Smooth muscle cell (in vitro differentiated cells): ENCODE results near the gene GRK5. TPM values are rescaled to one million over a fixed set of nuclear protein-coding genes. Genes with fewer than 3 reads are reported as not detected.

Experiments used
- DNase-seq: peaks from one replicate; lab custom pipeline; 2025; ENCODE audit not compliant: unreplicated experiment; lab: John Stamatoyannopoulos, UW
- H2AFZ ChIP-seq: fragments of 200-600 bp; sonication (generic); 2 replicates; pipeline ENCODE4 v1.6.0; 2016; ENCODE audit warnings: antibody characterized with exemption, low read depth, mild to moderate bottlenecking
- H3F3A ChIP-seq: fragments of 200-600 bp; sonication (generic); 2 replicates; pipeline ENCODE4 v1.6.0; 2017; ENCODE audit warnings: antibody characterized with exemption, low read depth
- H3K27ac ChIP-seq: fragments of 200-600 bp; sonication (generic); 2 replicates; pipeline ENCODE4 v1.5.1; 2016; ENCODE audit warnings: low read depth, mild to moderate bottlenecking
- H3K27me3 ChIP-seq: fragments of 200-600 bp; sonication (generic); 2 replicates; pipeline ENCODE4 v1.6.1; 2016; ENCODE audit warnings: low read depth, mild to moderate bottlenecking
- H3K36me3 ChIP-seq: fragments of 200-600 bp; sonication (generic); 2 replicates; pipeline ENCODE4 v1.5.1; 2016; ENCODE audit warnings: low read depth
- H3K4me1 ChIP-seq: fragments of 200-600 bp; sonication (generic); 2 replicates; pipeline ENCODE4 v1.5.1; 2016; ENCODE audit warnings: low read depth
- H3K4me2 ChIP-seq: fragments of 200-600 bp; sonication (generic); 2 replicates; pipeline ENCODE4 v1.6.0; 2016; ENCODE audit warnings: mild to moderate bottlenecking
- H3K4me3 ChIP-seq: fragments of 200-600 bp; sonication (generic); 2 replicates; pipeline ENCODE4 v1.5.1; 2016; ENCODE audit warnings: mild to moderate bottlenecking
- H3K79me2 ChIP-seq: fragments of 200-600 bp; sonication (generic); 2 replicates; pipeline ENCODE4 v1.6.0; 2016; ENCODE audit warnings: low read depth, mild to moderate bottlenecking
- H3K9ac ChIP-seq: fragments of 200-600 bp; sonication (generic); 2 replicates; pipeline ENCODE4 v1.6.0; 2016; ENCODE audit warnings: low read depth
- H3K9me3 ChIP-seq: fragments of 200-600 bp; sonication (generic); replicated peaks from 2 replicates; pipeline ENCODE4 v1.5.1; 2016; ENCODE audit warnings: low read depth
- H4K20me1 ChIP-seq: fragments of 200-600 bp; sonication (generic); 2 replicates; pipeline ENCODE4 v1.6.0; 2016; ENCODE audit warnings: low read depth
- WGBS: methylation state at CpG from one replicate; pipeline ENCODE4 v1.1.7; 2016; ENCODE audit warnings: low lambda C conversion rate; 5-methylcytosine and 5-hydroxymethylcytosine counted together
- polyA plus RNA-seq: library from polyadenylated mRNA; unstranded; fragments of >200 nt; fragmentation: Nextera tagmentation; extraction: Ambion mirVana; gene quantifications from 2 replicates; pipeline ENCODE4 v1.2.1, GENCODE V29; 2016
- total RNA-seq: library from RNA; depleted of rRNA; stranded (reverse); fragments of >200 nt; gene quantifications from 2 replicates; pipeline ENCODE4 v1.2.3, GENCODE V29; 2014
- TF ChIP-seq, protein P1 (sequence below): fragments of 200-600 bp; sonication (generic); IDR thresholded peaks from 2 replicates; pipeline ENCODE4 v1.5.1; 2017; ENCODE audit warnings: borderline replicate concordance, mild to moderate bottlenecking, antibody characterized with exemption; ENCODE audit not compliant: insufficient read depth, poor library complexity, severe bottlenecking

GRK5 gene
- total and polyA plus RNA-seq, 2 experiments from 2014 or later: 4.4 to 5.2 TPM

GRCh38 chr10:119346095-119346832 lies 138.9 kb downstream of the GRK5 start:
- H3F3A ChIP-seq: no peaks in the 10 kb centered on the region
- 84% methylated on average over 16 of the region's 16 CpGs for WGBS
- H3K27ac ChIP-seq: no peak overlapping the region
- H4K20me1 ChIP-seq: peaks cover 13% of the 10 kb centered on the region
- H3K4me2 ChIP-seq: no peak overlapping the region
- TF ChIP-seq, protein P1, sequence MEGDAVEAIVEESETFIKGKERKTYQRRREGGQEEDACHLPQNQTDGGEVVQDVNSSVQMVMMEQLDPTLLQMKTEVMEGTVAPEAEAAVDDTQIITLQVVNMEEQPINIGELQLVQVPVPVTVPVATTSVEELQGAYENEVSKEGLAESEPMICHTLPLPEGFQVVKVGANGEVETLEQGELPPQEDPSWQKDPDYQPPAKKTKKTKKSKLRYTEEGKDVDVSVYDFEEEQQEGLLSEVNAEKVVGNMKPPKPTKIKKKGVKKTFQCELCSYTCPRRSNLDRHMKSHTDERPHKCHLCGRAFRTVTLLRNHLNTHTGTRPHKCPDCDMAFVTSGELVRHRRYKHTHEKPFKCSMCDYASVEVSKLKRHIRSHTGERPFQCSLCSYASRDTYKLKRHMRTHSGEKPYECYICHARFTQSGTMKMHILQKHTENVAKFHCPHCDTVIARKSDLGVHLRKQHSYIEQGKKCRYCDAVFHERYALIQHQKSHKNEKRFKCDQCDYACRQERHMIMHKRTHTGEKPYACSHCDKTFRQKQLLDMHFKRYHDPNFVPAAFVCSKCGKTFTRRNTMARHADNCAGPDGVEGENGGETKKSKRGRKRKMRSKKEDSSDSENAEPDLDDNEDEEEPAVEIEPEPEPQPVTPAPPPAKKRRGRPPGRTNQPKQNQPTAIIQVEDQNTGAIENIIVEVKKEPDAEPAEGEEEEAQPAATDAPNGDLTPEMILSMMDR: no peak
- no peaks in the 10 kb centered on the region for H3K9me3 ChIP-seq
- no peaks in the 10 kb centered on the region for H3K79me2 ChIP-seq
- H3K4me1 ChIP-seq: no peaks in the 10 kb centered on the region
- DNase-seq: no peak
- H2AFZ ChIP-seq: no peak overlapping the region
- no peaks in the 10 kb centered on the region for H3K36me3 ChIP-seq
- H3K4me3 ChIP-seq: no peak overlapping the region
- no peak overlapping the region for H3K9ac ChIP-seq
- no peaks in the 10 kb centered on the region for H3K27me3 ChIP-seq

DNA sequence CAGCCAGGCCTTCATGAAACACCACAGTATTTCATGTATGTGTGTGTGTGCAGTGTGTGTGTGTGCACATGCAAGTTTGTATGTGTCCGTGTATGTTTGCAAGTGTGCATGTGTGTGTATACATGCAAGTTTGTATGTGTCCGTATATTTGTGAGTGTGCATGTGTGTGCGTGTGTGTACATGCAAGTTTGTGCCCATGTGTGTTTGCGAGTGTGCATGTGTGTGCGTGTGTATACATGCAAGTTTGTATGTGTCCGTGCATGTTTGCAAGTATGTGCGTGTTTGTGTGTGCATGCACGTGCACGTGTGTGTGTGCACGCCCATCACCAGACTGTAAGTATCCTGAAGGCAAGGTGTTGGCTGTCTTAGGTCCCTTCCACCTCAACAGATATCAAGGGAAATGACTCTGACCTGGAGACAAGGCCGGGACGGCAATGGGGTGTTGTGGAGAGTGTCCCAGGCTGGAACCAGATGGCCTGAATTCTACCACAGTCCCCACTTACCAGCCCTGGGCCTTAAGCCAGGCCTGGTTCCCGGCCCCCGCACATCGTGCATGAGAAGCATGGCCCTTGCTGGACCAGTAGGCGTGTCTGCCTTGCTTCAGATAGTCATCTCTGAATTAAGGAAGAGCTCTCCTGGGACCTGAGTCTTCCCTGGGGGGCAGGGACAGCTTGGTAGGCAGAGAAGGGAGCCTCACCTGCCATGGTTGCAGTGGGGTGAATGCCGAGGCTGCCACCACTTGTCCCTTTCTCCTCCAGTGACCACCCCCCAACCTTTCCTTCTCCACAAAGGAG lies 140.0 kb downstream of the GRK5 start:
- Histone ChIP-seq H3K79me2 (no peaks in the 10 kb centered on the region), H2AFZ (no peak overlapping the region), H3K4me1 (no peaks in the 10 kb centered on the region), H3K4me3 (no peak overlapping the region), H3K27ac (no peak overlapping the region), H3K36me3 (no peaks in the 10 kb centered on the region), H4K20me1 (peaks cover 4% of the 10 kb centered on the region), H3K27me3 (no peaks in the 10 kb centered on the region), H3F3A (no peaks in the 10 kb centered on the region), H3K4me2 (no peak overlapping the region), H3K9ac (no peak overlapping the region), H3K9me3 (no peaks in the 10 kb centered on the region)
- DNase-seq: no peak
- TF ChIP-seq, protein P1: no peak
- WGBS: 96% methylated on average over 17 of the region's 17 CpGs

GRCh38 chr10:119348106-119348505 lies 140.7 kb downstream of the GRK5 start:
- TF ChIP-seq, protein P1: no peak
- Histone ChIP-seq H3F3A (no peaks in the 10 kb centered on the region), H3K9ac (no peak overlapping the region), H3K4me2 (no peak overlapping the region), H4K20me1 (no peaks in the 10 kb centered on the region), H3K36me3 (no peaks in the 10 kb centered on the region), H3K4me3 (no peak overlapping the region), H3K79me2 (no peaks in the 10 kb centered on the region), H2AFZ (no peak overlapping the region), H3K27me3 (no peaks in the 10 kb centered on the region), H3K4me1 (no peaks in the 10 kb centered on the region), H3K9me3 (no peaks in the 10 kb centered on the region), H3K27ac (no peak overlapping the region)
- whole genome bisulfite sequencing: 97% methylated on average over 5 of the region's 5 CpGs
- DNase-seq: no peak
